IPS DF 6.9 (cell line): ENCODE measurements around the gene ZBED5.

Experiments used
- DNase-seq: peaks from one replicate; pipeline ENCODE4 v3.0.0-alpha.2; 2013; ENCODE audit warnings: low read depth, low spot score
- H3K27ac ChIP-seq: one replicate; pipeline ENCODE4 v1.5.1; 2013; ENCODE audit warnings: low read length, control low read depth
- H3K27me3 ChIP-seq: 2 replicates; pipeline ENCODE4 v1.6.1; 2013; ENCODE audit warnings: mild to moderate bottlenecking, low read length; ENCODE audit not compliant: control insufficient read depth, insufficient read depth
- H3K36me3 ChIP-seq: 2 replicates; pipeline ENCODE4 v1.6.1; 2013; ENCODE audit warnings: low read length; ENCODE audit not compliant: control insufficient read depth, insufficient read depth
- H3K4me1 ChIP-seq: 2 replicates; pipeline ENCODE4 v1.6.1; 2013; ENCODE audit warnings: low read length; ENCODE audit not compliant: control insufficient read depth, insufficient read depth
- H3K4me3 ChIP-seq: 2 replicates; pipeline ENCODE4 v1.5.1; 2013; ENCODE audit warnings: mild to moderate bottlenecking, low read length
- H3K9me3 ChIP-seq: 2 replicates; pipeline ENCODE4 v1.6.1; 2013; ENCODE audit warnings: low read length, inconsistent platforms; ENCODE audit not compliant: control insufficient read depth, insufficient read depth
- WGBS: extraction: QIAGEN DNeasy Blood & Tissue Kit; methylation state at CpG from one replicate; pipeline ENCODE4 v1.1.7; 2013; ENCODE audit warnings: mixed read lengths, missing lambda C conversion rate; ENCODE audit not compliant: insufficient read length, insufficient coverage; 5-methylcytosine and 5-hydroxymethylcytosine counted together

ZBED5 gene

GRCh38 chr11:10858439-10859325 lies 829 bp upstream of the ZBED5 start:
- H3K27me3 ChIP-seq, result no peaks in the 10 kb centered on the region
- H3K4me3 ChIP-seq, result peak overlapping the region; percentile 74; the same call in 1 of the 2 replicates
- no peaks in the 10 kb centered on the region; the same call in 1 of the 2 replicates for H3K36me3 ChIP-seq
- DNase-seq, result no peak
- no peaks in the 10 kb centered on the region for H3K4me1 ChIP-seq
- no peak overlapping the region for H3K27ac ChIP-seq
- WGBS, result no CpG with 5 or more reads among the region's 46 CpGs
- no peaks in the 10 kb centered on the region for H3K9me3 ChIP-seq

- Histone ChIP-seq H3K36me3 (no peaks in the 10 kb centered on the region; the same call in 1 of the 2 replicates), H3K4me1 (no peaks in the 10 kb centered on the region), H3K27ac (no peak overlapping the region), H3K4me3 (peak overlapping the region; percentile 74), H3K9me3 (no peaks in the 10 kb centered on the region), H3K27me3 (no peaks in the 10 kb centered on the region)
- DNase-seq, result no peak
- WGBS, result no CpG with 5 or more reads among the region's 14 CpGs
These were observed 469 bp downstream of the ZBED5 start for GRCh38 chr11:10857459-10857708.

GRCh38 chr11:10856689-10857458 lies 979 bp downstream of the ZBED5 start:
- no CpG with 5 or more reads among the region's 17 CpGs for WGBS
- no peak overlapping the region for H3K27ac ChIP-seq
- DNase-seq, result no peak

GRCh38 chr11:10855295-10855694 lies 2.6 kb downstream of the ZBED5 start:
- Histone ChIP-seq H3K27me3 (no peaks in the 10 kb centered on the region), H3K9me3 (no peaks in the 10 kb centered on the region), H3K4me3 (no peak overlapping the region), H3K36me3 (no peaks in the 10 kb centered on the region; the same call in 1 of the 2 replicates), H3K4me1 (no peaks in the 10 kb centered on the region), H3K27ac (no peak overlapping the region)
- DNase-seq, result no peak
- WGBS, result no CpG with 5 or more reads among the region's 2 CpGs

More at GRCh38 chr11:10856689-10857458, 979 bp downstream of the ZBED5 start:
- Histone ChIP-seq H3K36me3 (no peaks in the 10 kb centered on the region; the same call in 1 of the 2 replicates), H3K27me3 (no peaks in the 10 kb centered on the region), H3K9me3 (no peaks in the 10 kb centered on the region), H3K4me1 (no peaks in the 10 kb centered on the region), H3K4me3 (peak overlapping the region; percentile 74)

GRCh38 chr11:10847960-10848860 lies 9.6 kb downstream of the ZBED5 start:
- H3K4me1 ChIP-seq, result no peaks in the 10 kb centered on the region
- no peak overlapping the region for H3K27ac ChIP-seq
- H3K36me3 ChIP-seq, result no peaks in the 10 kb centered on the region
- H3K9me3 ChIP-seq, result no peaks in the 10 kb centered on the region
- H3K27me3 ChIP-seq, result no peaks in the 10 kb centered on the region; the same call in 1 of the 2 replicates
- H3K4me3 ChIP-seq, result no peak overlapping the region
- no CpG with 5 or more reads among the region's 3 CpGs for WGBS
- DNase-seq, result no peak

GRCh38 chr11:10846660-10847059 lies 11.2 kb downstream of the ZBED5 start:
- no peak for DNase-seq
- H3K9me3 ChIP-seq, result no peaks in the 10 kb centered on the region
- H3K4me3 ChIP-seq, result no peak overlapping the region

GRCh38 chr11:10845589-10845988 lies 12.3 kb downstream of the ZBED5 start:
- DNase-seq, result no peak
- no peaks in the 10 kb centered on the region for H3K9me3 ChIP-seq
- H3K27ac ChIP-seq, result no peak overlapping the region
- no peaks in the 10 kb centered on the region for H3K36me3 ChIP-seq
- H3K4me3 ChIP-seq, result no peak overlapping the region
- H3K4me1 ChIP-seq, result no peaks in the 10 kb centered on the region
- no peaks in the 10 kb centered on the region; the same call in 1 of the 2 replicates for H3K27me3 ChIP-seq
- WGBS, result no CpG with 5 or more reads among the region's 2 CpGs

More at GRCh38 chr11:10846660-10847059, 11.2 kb downstream of the ZBED5 start:
- H3K27me3 ChIP-seq, result no peaks in the 10 kb centered on the region; the same call in 1 of the 2 replicates
- no peaks in the 10 kb centered on the region for H3K4me1 ChIP-seq
- H3K36me3 ChIP-seq, result no peaks in the 10 kb centered on the region
- no peak overlapping the region for H3K27ac ChIP-seq

GRCh38 chr11:10844796-10845195 lies 13.1 kb downstream of the ZBED5 start:
- Histone ChIP-seq H3K36me3 (no peaks in the 10 kb centered on the region), H3K9me3 (no peaks in the 10 kb centered on the region), H3K27ac (no peak overlapping the region), H3K4me1 (no peaks in the 10 kb centered on the region), H3K27me3 (no peaks in the 10 kb centered on the region; the same call in 1 of the 2 replicates), H3K4me3 (no peak overlapping the region)
- no peak for DNase-seq

GRCh38 chr11:10844356-10844755 lies 13.5 kb downstream of the ZBED5 start:
- DNase-seq, result no peak
- H3K36me3 ChIP-seq, result no peaks in the 10 kb centered on the region

GRCh38 chr11:10838881-10839280 lies 19.0 kb downstream of the ZBED5 start:
- Histone ChIP-seq H3K4me3 (no peak overlapping the region), H3K4me1 (no peaks in the 10 kb centered on the region), H3K27me3 (no peaks in the 10 kb centered on the region), H3K36me3 (no peaks in the 10 kb centered on the region), H3K9me3 (no peaks in the 10 kb centered on the region), H3K27ac (no peak overlapping the region)
- WGBS, result no CpG with 5 or more reads among the region's 3 CpGs
- DNase-seq, result no peak

More at GRCh38 chr11:10844356-10844755, 13.5 kb downstream of the ZBED5 start:
- H3K4me1 ChIP-seq, result no peaks in the 10 kb centered on the region
- no peak overlapping the region for H3K4me3 ChIP-seq
- H3K9me3 ChIP-seq, result no peaks in the 10 kb centered on the region
- H3K27ac ChIP-seq, result no peak overlapping the region
- H3K27me3 ChIP-seq, result no peaks in the 10 kb centered on the region
